Stimulated activated CD4-positive, alpha-beta T cell treated with anti-CD3 and anti-CD28 coated beads, Interleukin-12 subunit alpha, Interleukin-12 subunit beta, amount 100 ng/mL, for 24 hours (primary cell): ENCODE data around the gene DCHS2.

Experiments
- DNase-seq, 2 experiments: peaks; one replicate each; pipeline ENCODE4 v3.0.0-alpha.2; 2020; ENCODE audit warnings: low read depth in 2 of 2

The DCHS2 gene

GRCh38 chr4:154390324-154390723 is 101.3 kb downstream of the DCHS2 start:
- no peak for DNase-seq

GRCh38 chr4:154389148-154389547 is 102.5 kb downstream of the DCHS2 start:
- DNase-seq, result no peak

- DNase-seq, result no peak
Observed at GRCh38 chr4:154384012-154384411, 107.6 kb downstream of the DCHS2 start.

- no peak for DNase-seq
Observed at GRCh38 chr4:154376486-154376885, 115.1 kb downstream of the DCHS2 start.

GRCh38 chr4:154368060-154368459 is 123.5 kb downstream of the DCHS2 start:
- DNase-seq, result no peak

- DNase-seq, result no peak
Observed at GRCh38 chr4:154367659-154368058, 123.9 kb downstream of the DCHS2 start.

- DNase-seq, result no peak
Observed at GRCh38 chr4:154366956-154367355, 124.6 kb downstream of the DCHS2 start.

GRCh38 chr4:154364066-154364845 is 127.3 kb downstream of the DCHS2 start:
- DNase-seq, result no peak

- no peak for DNase-seq
Observed at GRCh38 chr4:154361450-154361849, 130.1 kb downstream of the DCHS2 start.

GRCh38 chr4:154360491-154360890 is 131.1 kb downstream of the DCHS2 start:
- DNase-seq, result no peak

GRCh38 chr4:154354883-154355282 is 136.7 kb downstream of the DCHS2 start:
- no peak for DNase-seq

GRCh38 chr4:154349829-154350228 is 141.8 kb downstream of the DCHS2 start:
- no peak for DNase-seq

GRCh38 chr4:154348657-154349056 is 142.9 kb downstream of the DCHS2 start:
- no peak for DNase-seq

GRCh38 chr4:154345359-154345758 is 146.2 kb downstream of the DCHS2 start:
- DNase-seq, result no peak

- no peak for DNase-seq
Observed at GRCh38 chr4:154344686-154345085, 146.9 kb downstream of the DCHS2 start.

GRCh38 chr4:154343651-154344050 is 147.9 kb downstream of the DCHS2 start:
- no peak for DNase-seq

GRCh38 chr4:154341448-154341847 is 150.2 kb downstream of the DCHS2 start:
- DNase-seq, result no peak

GRCh38 chr4:154335588-154335987 is 156.0 kb downstream of the DCHS2 start:
- no peak for DNase-seq

GRCh38 chr4:154332681-154333421 is 158.7 kb downstream of the DCHS2 start:
- peak; percentile 43 to 59 for DNase-seq

- no peak for DNase-seq
Observed at GRCh38 chr4:154329939-154330338, 161.7 kb downstream of the DCHS2 start.

- DNase-seq, result no peak
Observed at GRCh38 chr4:154329268-154329868, 162.2 kb downstream of the DCHS2 start.

- DNase-seq, result no peak
Observed at GRCh38 chr4:154328030-154328429, 163.6 kb downstream of the DCHS2 start.

- DNase-seq, result no peak
Observed at GRCh38 chr4:154320521-154320920, 171.1 kb downstream of the DCHS2 start.
